Thymus (tissue), 11 donors: ENCODE results near the gene TCIRG1. TPM values are rescaled to one million over a fixed set of nuclear protein-coding genes. Genes with fewer than 3 reads are reported as not detected.
A peak's percentile ranks its signal among the peaks of the same experiment; 100 is the strongest.

ENCODE experiments used
- DNase-seq, 9 donors: peaks; one replicate each; pipeline ENCODE4 v3.0.0-alpha.2; 2013; ENCODE audit warnings: low spot score in 9 of 9, low read depth in 6 of 9, missing footprints in 1 of 9
- H3K27ac ChIP-seq, 2 donors: one replicate each; pipeline ENCODE4 v1.5.1; 2013; ENCODE audit warnings: control low read depth in 1 of 2, low read depth in 1 of 2, low read length in 1 of 2, mild to moderate bottlenecking in 1 of 2, moderate library complexity in 1 of 2
- H3K27me3 ChIP-seq, 2 donors: one replicate each; pipeline ENCODE4 v1.5.1; 2013; ENCODE audit warnings: low read length in 1 of 2; ENCODE audit not compliant: control insufficient read depth in 2 of 2, insufficient read depth in 1 of 2
- H3K36me3 ChIP-seq, 2 donors: one replicate each; pipeline ENCODE4 v1.5.1; 2013; ENCODE audit warnings: low read length in 1 of 2, mild to moderate bottlenecking in 1 of 2, moderate library complexity in 1 of 2; ENCODE audit not compliant: control insufficient read depth in 2 of 2, insufficient read depth in 2 of 2
- H3K4me1 ChIP-seq, 2 donors: one replicate each; pipeline ENCODE4 v1.5.1; 2013; ENCODE audit warnings: low read length in 2 of 2; ENCODE audit not compliant: control insufficient read depth in 2 of 2, insufficient read depth in 2 of 2
- H3K4me3 ChIP-seq, 2 donors: one replicate each; pipeline ENCODE4 v1.5.1; 2013; ENCODE audit warnings: low read length in 2 of 2, control low read depth in 1 of 2, mild to moderate bottlenecking in 1 of 2
- H3K9me3 ChIP-seq, 2 donors: one replicate each; pipeline ENCODE4 v1.5.1; 2013; ENCODE audit warnings: low read length in 1 of 2, mild to moderate bottlenecking in 1 of 2; ENCODE audit not compliant: control insufficient read depth in 2 of 2, insufficient read depth in 1 of 2
- WGBS: extraction: QIAGEN DNeasy Blood & Tissue Kit; methylation state at CpG from one replicate; pipeline ENCODE4 v1.1.7; 2013; 5-methylcytosine and 5-hydroxymethylcytosine counted together
- polyA plus RNA-seq: library from polyadenylated mRNA; stranded (reverse); fragments of 200-250 nt; gene quantifications from one replicate; pipeline ENCODE4 v1.2.3, GENCODE V29; 2013
- total RNA-seq: library from RNA; stranded (reverse); fragments of 120-200 nt; gene quantifications from one replicate; pipeline ENCODE4 v1.2.4, GENCODE V29; 2013
- donor health status: healthy.

The TCIRG1 gene
- total and polyA plus RNA-seq, 2 donors, result 44.8 to 236 TPM

- H3K36me3 ChIP-seq, result peaks cover 38 to 55% of the 10 kb centered on the region in 2 donors
- no peak overlapping the region for H3K27ac ChIP-seq
- 95% methylated on average over 9 of the region's 9 CpGs for WGBS
- DNase-seq, result no peak
- H3K4me1 ChIP-seq, result no peaks in the 10 kb centered on the region
- no peaks in the 10 kb centered on the region for H3K9me3 ChIP-seq
- no peaks in the 10 kb centered on the region for H3K27me3 ChIP-seq
- H3K4me3 ChIP-seq, result no peak overlapping the region
These were observed 14.3 kb downstream of the TCIRG1 start for GRCh38 chr11:68053117-68053516.

DNA sequence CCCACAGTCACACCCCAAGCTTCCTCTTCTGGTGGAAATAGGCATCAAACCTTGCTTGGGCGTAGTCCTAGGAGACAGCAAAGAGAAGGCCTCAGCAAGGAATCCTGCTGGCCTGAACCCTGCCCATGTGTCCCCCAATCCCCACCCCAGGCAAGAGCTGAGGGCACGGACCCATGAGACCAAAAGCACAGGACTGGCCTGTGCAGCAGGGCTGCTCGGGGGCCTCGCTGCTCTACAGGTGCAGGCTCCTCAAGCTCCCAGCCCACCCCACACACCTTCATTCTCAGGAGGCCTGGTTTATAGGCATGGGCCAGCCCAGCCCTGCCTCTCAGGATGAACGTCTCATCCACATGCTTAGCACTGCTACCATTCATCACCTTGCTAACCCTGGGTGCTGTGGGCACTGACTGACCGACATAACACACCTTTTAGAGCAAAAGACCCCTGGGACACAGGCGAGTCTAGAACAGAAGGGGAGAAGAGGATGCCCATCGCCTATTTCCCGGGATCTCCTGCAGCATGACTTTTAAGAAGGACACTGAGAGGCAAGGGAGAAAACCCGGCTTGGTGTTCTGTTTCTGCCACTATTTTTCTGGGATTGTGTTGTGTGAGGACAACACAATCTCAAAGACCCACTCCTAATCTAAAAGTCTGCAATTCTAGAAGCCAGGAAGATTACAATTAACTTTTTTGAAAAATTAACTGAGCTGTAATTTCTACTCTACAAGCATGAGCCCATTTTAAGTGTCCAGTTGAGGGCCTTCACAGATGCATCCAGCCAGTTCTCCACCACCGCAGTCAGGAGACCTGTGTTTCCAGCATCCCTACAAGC is 15.4 kb downstream of the TCIRG1 start:
- Histone ChIP-seq H3K27me3 (no peaks in the 10 kb centered on the region), H3K36me3 (peaks cover 31 to 46% of the 10 kb centered on the region in 2 donors), H3K4me1 (no peaks in the 10 kb centered on the region), H3K9me3 (no peaks in the 10 kb centered on the region), H3K4me3 (no peak overlapping the region), H3K27ac (no peak overlapping the region)
- 96% methylated on average over 11 of the region's 11 CpGs for WGBS
- DNase-seq, result no peak

GRCh38 chr11:68056317-68057285 is 17.8 kb downstream of the TCIRG1 start:
- 98% methylated on average over 12 of the region's 12 CpGs for WGBS
- Histone ChIP-seq H3K36me3 (peaks cover 20 to 26% of the 10 kb centered on the region in 2 donors), H3K27me3 (no peaks in the 10 kb centered on the region), H3K4me3 (no peak overlapping the region), H3K27ac (no peak overlapping the region), H3K9me3 (no peaks in the 10 kb centered on the region), H3K4me1 (no peaks in the 10 kb centered on the region)
- no peak for DNase-seq

- DNase-seq, result no peak
- no peaks in the 10 kb centered on the region for H3K9me3 ChIP-seq
- WGBS, result 98% methylated on average over 4 of the region's 4 CpGs
- no peak overlapping the region for H3K4me3 ChIP-seq
- H3K27me3 ChIP-seq, result no peaks in the 10 kb centered on the region
- H3K36me3 ChIP-seq, result peaks cover 21 to 24% of the 10 kb centered on the region in 2 donors
- no peaks in the 10 kb centered on the region for H3K4me1 ChIP-seq
- no peak overlapping the region for H3K27ac ChIP-seq
These were observed 19.0 kb downstream of the TCIRG1 start for GRCh38 chr11:68057807-68058206.

- 98% methylated on average over 7 of the region's 7 CpGs for WGBS
- peaks cover 16 to 22% of the 10 kb centered on the region in 2 donors for H3K36me3 ChIP-seq
- H3K4me1 ChIP-seq, result no peaks in the 10 kb centered on the region
- no peak overlapping the region for H3K27ac ChIP-seq
- no peaks in the 10 kb centered on the region for H3K27me3 ChIP-seq
- no peak for DNase-seq
- no peaks in the 10 kb centered on the region for H3K9me3 ChIP-seq
- H3K4me3 ChIP-seq, result no peak overlapping the region
These were observed 22.7 kb downstream of the TCIRG1 start for GRCh38 chr11:68061508-68061907.

GRCh38 chr11:68064926-68065325 is 26.1 kb downstream of the TCIRG1 start:
- Histone ChIP-seq H3K27me3 (no peaks in the 10 kb centered on the region), H3K4me3 (no peak overlapping the region), H3K9me3 (no peaks in the 10 kb centered on the region), H3K4me1 (no peaks in the 10 kb centered on the region), H3K27ac (no peak overlapping the region), H3K36me3 (peaks cover 24 to 36% of the 10 kb centered on the region in 2 donors)
- WGBS, result 98% methylated on average over 2 of the region's 2 CpGs
- no peak for DNase-seq

DNA sequence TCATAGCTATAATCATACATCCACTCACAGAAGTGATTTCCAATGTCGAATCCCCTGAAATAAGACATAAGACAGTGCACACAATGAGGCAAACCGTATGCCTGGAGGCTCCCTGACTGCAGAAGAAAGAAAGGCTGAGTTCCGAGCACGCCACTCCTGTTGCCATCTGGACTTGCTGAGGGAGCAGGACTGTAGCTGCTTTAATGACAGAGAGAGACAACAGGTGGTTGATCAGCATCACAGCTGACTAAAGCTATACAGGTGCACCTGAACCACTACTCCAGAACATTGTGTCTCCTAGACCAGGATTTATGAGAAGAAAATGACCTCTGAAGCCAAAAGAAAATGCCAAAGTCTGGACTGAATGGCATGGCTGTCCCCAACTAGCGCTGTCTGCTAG is 27.0 kb downstream of the TCIRG1 start:
- no peaks in the 10 kb centered on the region for H3K9me3 ChIP-seq
- H3K4me1 ChIP-seq, result no peaks in the 10 kb centered on the region
- 98% methylated on average over 5 of the region's 5 CpGs for WGBS
- H3K27ac ChIP-seq, result no peak overlapping the region
- no peak overlapping the region for H3K4me3 ChIP-seq
- H3K27me3 ChIP-seq, result no peaks in the 10 kb centered on the region
- no peak for DNase-seq
- peaks cover 24 to 44% of the 10 kb centered on the region in 2 donors for H3K36me3 ChIP-seq

DNA sequence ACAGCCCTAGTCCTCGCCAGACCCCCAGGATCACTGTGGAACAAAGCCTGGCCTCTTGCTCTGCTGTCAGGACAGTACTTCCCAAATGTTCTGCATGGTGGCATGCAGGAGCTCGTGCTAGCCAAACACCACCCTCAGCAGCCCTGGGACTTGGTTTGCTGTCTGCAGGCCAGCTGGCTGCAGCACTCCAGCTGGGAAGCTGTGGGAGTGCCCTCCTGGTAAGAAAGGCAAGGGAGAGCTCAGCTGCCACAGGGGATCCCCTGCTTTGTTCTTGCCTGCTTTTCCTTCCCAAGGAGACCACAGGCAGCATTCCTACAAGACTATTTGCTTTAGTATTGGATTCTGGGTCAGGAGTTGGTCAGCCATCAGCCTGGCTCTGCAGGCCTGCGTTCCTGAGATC is 27.9 kb downstream of the TCIRG1 start:
- H3K27me3 ChIP-seq, result no peaks in the 10 kb centered on the region
- peaks cover 24 to 43% of the 10 kb centered on the region in 2 donors for H3K36me3 ChIP-seq
- no peaks in the 10 kb centered on the region for H3K9me3 ChIP-seq
- no peaks in the 10 kb centered on the region for H3K4me1 ChIP-seq
- no peak for DNase-seq
- H3K27ac ChIP-seq, result peak overlapping the region in 1 of 2 donors; percentile 9
- no peak overlapping the region for H3K4me3 ChIP-seq
- WGBS, result 98% methylated on average over 3 of the region's 3 CpGs

GRCh38 chr11:68067991-68068390 is 29.2 kb downstream of the TCIRG1 start:
- H3K27me3 ChIP-seq, result no peaks in the 10 kb centered on the region
- H3K4me3 ChIP-seq, result no peak overlapping the region
- H3K9me3 ChIP-seq, result no peaks in the 10 kb centered on the region
- no peak for DNase-seq
- H3K27ac ChIP-seq, result no peak overlapping the region
- WGBS, result 97% methylated on average over 5 of the region's 5 CpGs
- H3K4me1 ChIP-seq, result no peaks in the 10 kb centered on the region
- peaks cover 18 to 35% of the 10 kb centered on the region in 2 donors for H3K36me3 ChIP-seq
